HepG2 (cell line): Measurements from ENCODE around the gene DISP2. TPM values are rescaled to one million over a fixed set of nuclear protein-coding genes. Genes with fewer than 3 reads are reported as not detected.

ENCODE experiments used
- ATRX ChIP-seq: sonication (generic); formaldehyde crosslinking; IDR thresholded peaks from 2 replicates; pipeline ENCODE4 v1.4.0; 2020; ENCODE audit warnings: missing genetic modification reagents, borderline replicate concordance
- ELF1 ChIP-seq: sonication (generic); formaldehyde crosslinking; IDR thresholded peaks from 2 replicates; pipeline ENCODE4 v1.4.0; 2020; ENCODE audit warnings: missing genetic modification reagents
- GATAD2A ChIP-seq: IDR thresholded peaks from 2 replicates; pipeline ENCODE4 v1.6.1; 2016
- KDM3A ChIP-seq: IDR thresholded peaks from 2 replicates; pipeline ENCODE4 v1.6.1; 2018; ENCODE audit warnings: low read depth, missing compliant biosample characterization
- KDM5A ChIP-seq: fragments of 200-600 bp; sonication (generic); IDR thresholded peaks from 2 replicates; pipeline ENCODE4 v1.7.0; 2018; ENCODE audit warnings: antibody characterized with exemption, mild to moderate bottlenecking, low read length, borderline replicate concordance
- MAFK ChIP-seq, 2 experiments: IDR thresholded peaks in 1 of 2; conservative IDR thresholded peaks in 1 of 2; 2 replicates each; pipeline ENCODE4 v1.6.1; 2011; ENCODE audit warnings: improper control_type of control experiment in 2 of 2, low read length in 2 of 2
- MATR3 ChIP-seq: sonication (generic); formaldehyde crosslinking; IDR thresholded peaks from 2 replicates; pipeline ENCODE4 v1.4.0; 2020; ENCODE audit warnings: missing genetic modification reagents
- MAZ ChIP-seq, 2 experiments: sonication (generic) in 1 of 2; formaldehyde crosslinking in 1 of 2; IDR thresholded peaks; 2 replicates each; pipeline versions ENCODE4 v1.5.0 to v1.6.1; 2012 to 2020; ENCODE audit warnings: low read depth in 2 of 2, mild to moderate bottlenecking in 2 of 2, borderline replicate concordance in 1 of 2, improper control_type of control experiment in 1 of 2, low read length in 1 of 2, missing genetic modification reagents in 1 of 2, moderate library complexity in 1 of 2
- MEIS2 ChIP-seq: sonication (generic); formaldehyde crosslinking; IDR thresholded peaks from 2 replicates; pipeline ENCODE4 v1.9.0; 2021; ENCODE audit warnings: mild to moderate bottlenecking, missing genetic modification reagents
- RBFOX2 ChIP-seq: fragments of 200-400 bp; formaldehyde crosslinking; IDR thresholded peaks from 2 replicates; pipeline ENCODE4 v1.6.1; 2017; ENCODE audit warnings: low read depth, mild to moderate bottlenecking, low read length
- SNAI1 ChIP-seq: sonication (generic); formaldehyde crosslinking; IDR thresholded peaks from 2 replicates; pipeline ENCODE4 v1.5.0; 2020; ENCODE audit warnings: mild to moderate bottlenecking, missing genetic modification reagents, borderline replicate concordance
- YEATS2 ChIP-seq: sonication (generic); formaldehyde crosslinking; IDR thresholded peaks from 2 replicates; pipeline ENCODE4 v1.4.0; 2020; ENCODE audit warnings: missing genetic modification reagents, borderline replicate concordance
- YY1 ChIP-seq: IDR thresholded peaks from 2 replicates; pipeline ENCODE4 v1.6.1; 2011; ENCODE audit warnings: low read length, low read depth, moderate library complexity, mild to moderate bottlenecking; ENCODE audit not compliant: insufficient read depth, insufficient replicate concordance
- ZFAT ChIP-seq: sonication (generic); formaldehyde crosslinking; conservative IDR thresholded peaks from 2 replicates; pipeline ENCODE4 v1.8.1; 2023; ENCODE audit warnings: missing genetic modification reagents, inconsistent platforms
- ZNF253 ChIP-seq: sonication (generic); formaldehyde crosslinking; IDR thresholded peaks from 2 replicates; pipeline ENCODE4 v1.8.0; 2022; ENCODE audit warnings: mild to moderate bottlenecking, missing genetic modification reagents, borderline replicate concordance
- ZNF33B ChIP-seq: sonication (generic); formaldehyde crosslinking; IDR thresholded peaks from 2 replicates; pipeline ENCODE4 v1.5.1; 2020; ENCODE audit warnings: mild to moderate bottlenecking, missing genetic modification reagents
- ZNF530 ChIP-seq: sonication (generic); formaldehyde crosslinking; IDR thresholded peaks from 2 replicates; pipeline ENCODE4 v1.5.0; 2020; ENCODE audit warnings: low read depth, mild to moderate bottlenecking, missing genetic modification reagents
- ZNF660 ChIP-seq: sonication (generic); formaldehyde crosslinking; IDR thresholded peaks from 2 replicates; pipeline ENCODE4 v1.5.1; 2020; ENCODE audit warnings: mild to moderate bottlenecking, low read depth, missing genetic modification reagents, borderline replicate concordance
- ZNF670 ChIP-seq: sonication (generic); formaldehyde crosslinking; IDR thresholded peaks from 2 replicates; pipeline ENCODE4 v1.8.0; 2022; ENCODE audit warnings: mild to moderate bottlenecking, missing genetic modification reagents, borderline replicate concordance
- ZNF703 ChIP-seq: sonication (generic); formaldehyde crosslinking; IDR thresholded peaks from 2 replicates; pipeline ENCODE4 v1.5.1; 2020; ENCODE audit warnings: missing genetic modification reagents, mild to moderate bottlenecking, moderate library complexity, borderline replicate concordance
- ZNF746 ChIP-seq: sonication (generic); formaldehyde crosslinking; IDR thresholded peaks from 2 replicates; pipeline ENCODE4 v1.8.0; 2022; ENCODE audit warnings: mild to moderate bottlenecking, missing genetic modification reagents
- ZNF747 ChIP-seq: sonication (generic); formaldehyde crosslinking; IDR thresholded peaks from 2 replicates; pipeline ENCODE4 v1.8.1; 2023; ENCODE audit warnings: missing genetic modification reagents, mild to moderate bottlenecking, borderline replicate concordance
- ZNF792 ChIP-seq: IDR thresholded peaks from 2 replicates; pipeline ENCODE4 v1.6.1; 2016
- polyA plus RNA-seq, 8 experiments: library from polyadenylated mRNA; depleted of rRNA in 3 of 8; stranded (reverse) in 7 of 8; unstranded in 1 of 8; fragments of >200 nt; fragmentation: Illumina TruSeq in 4 of 8; extraction: Trizol in 4 of 8; gene quantifications; 2 replicates each; pipeline versions ENCODE4 v1.2.1 to v1.2.3, GENCODE V29; 2011 to 2016; ENCODE audit warnings: low read depth in 4 of 8, missing spikeins in 1 of 8, mixed read lengths in 1 of 8; ENCODE audit not compliant: insufficient read depth in 1 of 8
- total RNA-seq, 5 experiments: library from RNA; depleted of rRNA; stranded (reverse); fragments of >200 nt; fragmentation: Illumina TruSeq; extraction: Trizol; gene quantifications; 2 replicates each; pipeline ENCODE4 v1.2.3, GENCODE V29; 2016; ENCODE audit warnings: low read depth in 1 of 5
- TF ChIP-seq, protein P1 (sequence below): sonication (generic); formaldehyde crosslinking; IDR thresholded peaks from 2 replicates; pipeline ENCODE4 v1.5.1; 2020; ENCODE audit warnings: mild to moderate bottlenecking, missing genetic modification reagents, moderate library complexity
- TF ChIP-seq, protein P2 (sequence below): sonication (generic); formaldehyde crosslinking; IDR thresholded peaks from 2 replicates; pipeline ENCODE4 v1.8.1; 2023; ENCODE audit warnings: mild to moderate bottlenecking, missing genetic modification reagents, borderline replicate concordance
- TF ChIP-seq, protein P3 (sequence below), 2 experiments: sonication (generic) in 1 of 2; formaldehyde crosslinking in 1 of 2; IDR thresholded peaks; 2 replicates each; pipeline versions ENCODE4 v1.5.1 to v1.6.1; 2011 to 2020; ENCODE audit warnings: borderline replicate concordance in 1 of 2, low read depth in 1 of 2, low read length in 1 of 2, mild to moderate bottlenecking in 1 of 2, missing genetic modification reagents in 1 of 2, moderate library complexity in 1 of 2

DISP2 gene
- total and polyA plus RNA-seq, 2 of the 13 experiments (the other 11 are each of a cell fraction or from before 2014, with no cell fraction given), result 0.09 to 0.32 TPM

DNA sequence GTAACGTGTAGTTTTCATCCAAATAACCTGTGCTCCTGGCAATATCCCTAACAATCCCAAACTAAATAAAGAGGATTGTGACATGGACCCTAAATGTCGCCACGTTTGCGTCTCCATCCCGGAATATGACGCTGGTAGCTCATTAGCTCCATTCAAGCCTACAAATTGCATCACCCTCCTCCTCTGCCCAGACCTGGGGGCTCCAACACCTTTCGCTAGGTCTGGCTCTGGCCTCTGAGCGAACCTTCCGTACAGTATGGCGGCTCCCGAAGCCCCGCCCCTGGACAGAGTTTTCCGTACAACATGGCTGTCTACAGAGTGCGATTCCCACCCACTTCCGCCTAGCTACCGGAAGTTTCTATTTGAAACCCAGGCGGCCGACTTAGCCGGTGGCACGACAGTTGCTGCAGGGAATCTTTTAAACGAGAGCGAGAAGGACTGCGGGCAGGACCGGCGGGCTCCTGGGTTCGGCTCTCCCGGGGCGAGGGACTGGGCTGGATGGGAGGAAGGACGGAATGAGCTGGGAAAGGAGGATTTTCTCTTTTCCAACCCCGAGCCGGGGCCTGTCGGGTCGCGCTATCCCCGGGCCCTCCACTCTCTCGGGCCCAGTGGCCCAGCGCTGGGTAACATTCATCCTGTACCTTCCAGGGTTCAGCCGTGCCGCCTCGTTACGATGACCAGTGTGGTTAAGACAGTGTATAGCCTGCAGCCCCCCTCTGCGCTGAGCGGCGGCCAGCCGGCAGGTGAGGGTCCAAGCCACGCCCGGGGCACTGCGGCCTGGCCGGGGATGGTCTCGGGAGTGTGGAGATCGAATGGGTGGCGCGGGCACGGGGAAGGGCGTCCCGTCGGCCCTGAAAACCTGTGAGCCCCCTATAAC lies 24.8 kb downstream of the DISP2 start, which contains the start of gene KNSTRN (continued):
- TF ChIP-seq GATAD2A (CRISPR knock-in tag) (no peak), ZNF792 (CRISPR knock-in tag) (no peak), MEIS2 (no peak), KDM5A (peak; percentile 91), ZFAT (CRISPR knock-in tag) (no peak), ZNF747 (CRISPR knock-in tag) (no peak), SNAI1 (no peak), MAZ (IDR thresholded peaks at IDR 0.05; ENCODE audit: borderline replicate concordance, low read depth, low read length) (no peak), MAZ (CRISPR knock-in tag; IDR thresholded peaks at IDR 0.05; ENCODE audit: low read depth) (peak; percentile 79; the same call in 1 of the 2 replicates), RBFOX2 (peak; percentile 69; the same call in 1 of the 2 replicates), YY1 (peak; percentile 100), ATRX (CRISPR knock-in tag) (no peak), ELF1 (CRISPR knock-in tag) (peak; percentile 78), ZNF746 (0 out of 2 replicates have a peak, but pooled peaks have one; percentile 73), ZNF703 (CRISPR knock-in tag) (0 out of 2 replicates have a peak, but pooled peaks have one; percentile 33), ZNF660 (CRISPR knock-in tag) (no peak), MATR3 (no peak), ZNF530 (CRISPR knock-in tag) (no peak), KDM3A (CRISPR knock-in tag) (no peak), MAFK (conservative IDR thresholded peaks at IDR 0.05 in 1 of 2, IDR thresholded peaks at IDR 0.05 in 1 of 2; ENCODE audit: low read length in 2 of 2) (no peak), ZNF33B (CRISPR knock-in tag) (no peak), ZNF670 (CRISPR knock-in tag) (0 out of 2 replicates have a peak, but pooled peaks have one; percentile 28), YEATS2 (CRISPR knock-in tag) (no peak), ZNF253 (CRISPR knock-in tag) (no peak)
- TF ChIP-seq, protein P1, sequence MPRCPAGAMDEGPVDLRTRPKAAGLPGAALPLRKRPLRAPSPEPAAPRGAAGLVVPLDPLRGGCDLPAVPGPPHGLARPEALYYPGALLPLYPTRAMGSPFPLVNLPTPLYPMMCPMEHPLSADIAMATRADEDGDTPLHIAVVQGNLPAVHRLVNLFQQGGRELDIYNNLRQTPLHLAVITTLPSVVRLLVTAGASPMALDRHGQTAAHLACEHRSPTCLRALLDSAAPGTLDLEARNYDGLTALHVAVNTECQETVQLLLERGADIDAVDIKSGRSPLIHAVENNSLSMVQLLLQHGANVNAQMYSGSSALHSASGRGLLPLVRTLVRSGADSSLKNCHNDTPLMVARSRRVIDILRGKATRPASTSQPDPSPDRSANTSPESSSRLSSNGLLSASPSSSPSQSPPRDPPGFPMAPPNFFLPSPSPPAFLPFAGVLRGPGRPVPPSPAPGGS (CRISPR knock-in tag), result no peak
- TF ChIP-seq, protein P2, sequence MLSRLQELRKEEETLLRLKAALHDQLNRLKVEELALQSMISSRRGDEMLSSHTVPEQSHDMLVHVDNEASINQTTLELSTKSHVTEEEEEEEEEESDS (CRISPR knock-in tag), result no peak
- TF ChIP-seq, protein P3, sequence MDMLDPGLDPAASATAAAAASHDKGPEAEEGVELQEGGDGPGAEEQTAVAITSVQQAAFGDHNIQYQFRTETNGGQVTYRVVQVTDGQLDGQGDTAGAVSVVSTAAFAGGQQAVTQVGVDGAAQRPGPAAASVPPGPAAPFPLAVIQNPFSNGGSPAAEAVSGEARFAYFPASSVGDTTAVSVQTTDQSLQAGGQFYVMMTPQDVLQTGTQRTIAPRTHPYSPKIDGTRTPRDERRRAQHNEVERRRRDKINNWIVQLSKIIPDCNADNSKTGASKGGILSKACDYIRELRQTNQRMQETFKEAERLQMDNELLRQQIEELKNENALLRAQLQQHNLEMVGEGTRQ (IDR thresholded peaks at IDR 0.05; ENCODE audit: low read depth, low read length), result no peak
- TF ChIP-seq, protein P3 (CRISPR knock-in tag; IDR thresholded peaks at IDR 0.05; ENCODE audit: borderline replicate concordance), result no peak
